Left renal cortex interstitium (tissue), 4 donors: ENCODE results near the gene MTERF2. TPM values are rescaled to one million over a fixed set of nuclear protein-coding genes. Genes with fewer than 3 reads are reported as not detected.
"Not testable (repeated sequence)": the region's sequence is repeated elsewhere in the genome, so short reads cannot be mapped to it uniquely, and the experiment has no call there.

Experiments used
- DNase-seq, 4 donors: peaks; one replicate each; pipeline ENCODE4 v3.0.0-alpha.2; 2013; ENCODE audit warnings: low read depth in 4 of 4, low spot score in 2 of 4, missing footprints in 1 of 4
- polyA plus RNA-seq, 4 donors: library from polyadenylated mRNA; unstranded; fragments of 120-200 nt; gene quantifications; one replicate each; pipeline ENCODE4 v1.2.1, GENCODE V29; 2013; ENCODE audit not compliant: insufficient read length in 4 of 4

Gene MTERF2
- polyA plus RNA-seq, result 10 to 100 TPM; 30.0 to 40.3 (median 31.3) TPM

- peak; percentile 71 to 92 (median 84) for DNase-seq
Measured at GRCh38 chr12:106986625-106987389, at the start of gene MTERF2. Gene MTERF2, minus strand, starts transcription at chr12:106987146. Its CDS starts 8,432 bp downstream, at chr12:106978714.

DNA sequence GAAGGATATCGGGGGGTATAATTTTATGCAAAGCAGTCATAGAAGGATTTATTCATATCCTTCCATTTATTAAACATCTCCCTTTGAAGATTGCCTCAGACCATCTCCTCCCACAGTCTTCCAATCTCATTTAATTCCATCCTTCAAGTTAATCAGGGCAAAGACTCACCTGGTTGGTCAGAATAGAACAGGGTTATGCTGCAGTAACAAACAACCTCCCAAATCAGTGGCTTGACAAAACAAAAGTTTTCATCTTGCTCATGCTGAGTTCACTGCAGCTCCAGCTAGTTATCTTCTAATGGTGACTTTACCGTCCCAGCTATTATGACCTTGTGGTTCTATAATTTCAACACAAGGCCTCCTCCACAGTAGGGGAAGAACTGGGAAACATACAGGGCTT lies 48.8 kb upstream of the MTERF2 start:
- no peak for DNase-seq

DNA sequence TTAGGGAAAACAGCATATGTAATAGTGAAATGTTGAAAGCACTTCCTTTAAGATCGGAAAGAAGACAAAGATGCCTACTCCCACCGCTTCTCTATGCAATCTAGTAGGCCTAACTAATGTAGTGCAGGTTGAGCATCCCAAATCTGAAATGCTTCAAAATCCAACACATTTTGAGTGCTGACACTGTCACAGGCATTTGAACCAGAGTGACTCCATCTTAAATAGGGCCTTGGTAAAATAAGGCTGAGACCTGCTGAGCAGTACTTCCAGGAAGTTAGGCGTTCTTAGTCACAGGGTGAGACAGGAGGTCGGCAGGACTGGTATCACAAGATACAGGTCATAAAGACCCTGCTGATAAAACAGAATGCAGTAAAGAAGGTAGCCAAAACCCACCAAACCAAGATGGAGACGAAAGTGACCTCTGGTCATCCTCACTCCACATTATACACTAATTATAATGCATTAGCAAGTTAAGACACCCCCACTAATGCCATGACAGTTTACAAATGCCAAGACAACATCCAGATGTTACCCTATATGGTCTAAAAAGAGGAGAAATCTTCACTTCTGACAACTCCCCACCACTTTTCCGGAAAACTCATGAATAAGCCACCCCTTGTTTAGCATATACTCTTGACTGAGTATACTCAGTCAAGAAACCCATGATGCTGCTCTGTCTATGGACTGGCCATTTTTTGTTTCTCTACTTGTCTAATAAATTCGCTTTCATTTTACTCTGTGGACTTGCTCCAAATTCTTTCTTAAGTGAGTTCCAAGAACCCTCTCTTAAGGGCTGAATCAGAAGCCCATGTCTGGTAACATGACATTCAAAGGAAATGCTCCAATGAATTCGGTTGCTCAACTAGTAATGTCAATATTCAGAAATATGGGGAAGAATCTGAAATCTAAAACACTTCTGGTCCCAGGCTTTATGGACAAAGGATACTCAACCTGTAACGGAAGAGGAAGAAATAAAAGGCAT lies 47.1 kb upstream of the MTERF2 start:
- DNase-seq, result no peak

DNA sequence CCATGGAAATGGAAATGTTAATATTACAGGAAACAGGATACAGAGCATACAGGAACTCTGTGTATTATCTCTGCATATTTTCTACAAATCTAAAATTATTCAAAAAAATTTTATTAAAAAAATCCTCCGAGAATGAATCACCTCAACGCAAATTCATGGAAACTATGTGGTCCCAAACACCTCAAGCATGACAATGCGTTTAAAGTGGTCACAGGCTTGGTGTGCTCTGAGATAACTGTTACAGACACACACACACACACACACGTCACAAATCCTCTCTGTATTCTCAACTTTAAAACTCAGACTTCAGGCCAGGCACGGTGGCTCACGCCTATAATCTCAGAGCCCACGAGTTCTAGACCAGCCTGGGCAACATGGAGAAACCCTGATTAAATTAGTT lies 45.3 kb upstream of the MTERF2 start:
- no peak for DNase-seq

DNA sequence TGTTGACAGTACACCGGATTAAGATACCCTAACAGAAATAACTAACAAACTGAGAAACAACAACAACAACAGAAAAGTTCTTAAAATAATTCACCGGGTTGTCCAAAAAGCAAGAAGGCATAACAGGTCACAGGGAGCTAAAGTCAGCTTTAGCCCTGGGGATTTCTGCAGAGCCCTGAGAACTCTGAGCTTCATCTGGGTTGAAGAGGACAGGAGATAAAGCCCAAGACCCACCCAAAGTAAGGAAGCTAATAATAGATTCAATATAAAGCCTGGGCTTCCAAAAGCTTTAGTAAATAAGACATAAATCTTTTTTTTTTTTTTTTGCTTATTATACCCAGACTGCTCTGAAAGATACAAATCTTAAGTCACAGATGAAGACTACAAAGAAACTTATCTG lies 44.1 kb upstream of the MTERF2 start:
- DNase-seq, result no peak

DNA sequence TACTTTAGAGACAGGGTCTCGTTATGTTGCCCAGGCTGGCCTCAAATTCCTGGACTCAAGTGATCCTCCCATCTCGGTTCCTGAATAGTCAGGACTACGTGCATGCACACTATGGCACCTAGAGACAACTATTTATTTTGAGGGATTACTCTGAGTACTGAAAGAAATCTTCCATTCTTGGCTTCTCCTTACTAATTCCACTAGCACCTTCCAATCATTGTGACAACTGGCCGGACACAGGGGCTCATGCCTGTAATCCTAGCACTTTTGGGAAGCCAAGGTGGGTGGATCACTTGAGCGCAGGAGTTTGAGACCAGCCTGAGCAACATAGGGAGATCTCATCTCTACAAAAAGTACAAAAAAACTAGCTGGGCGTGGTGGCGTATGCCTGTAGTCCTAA lies 42.1 kb upstream of the MTERF2 start:
- no peak for DNase-seq

- DNase-seq, result peak in 3 of 4 donors; percentile 42 to 48 (median 48)
Measured at GRCh38 chr12:107027636-107028053, 40.7 kb upstream of the MTERF2 start.

DNA sequence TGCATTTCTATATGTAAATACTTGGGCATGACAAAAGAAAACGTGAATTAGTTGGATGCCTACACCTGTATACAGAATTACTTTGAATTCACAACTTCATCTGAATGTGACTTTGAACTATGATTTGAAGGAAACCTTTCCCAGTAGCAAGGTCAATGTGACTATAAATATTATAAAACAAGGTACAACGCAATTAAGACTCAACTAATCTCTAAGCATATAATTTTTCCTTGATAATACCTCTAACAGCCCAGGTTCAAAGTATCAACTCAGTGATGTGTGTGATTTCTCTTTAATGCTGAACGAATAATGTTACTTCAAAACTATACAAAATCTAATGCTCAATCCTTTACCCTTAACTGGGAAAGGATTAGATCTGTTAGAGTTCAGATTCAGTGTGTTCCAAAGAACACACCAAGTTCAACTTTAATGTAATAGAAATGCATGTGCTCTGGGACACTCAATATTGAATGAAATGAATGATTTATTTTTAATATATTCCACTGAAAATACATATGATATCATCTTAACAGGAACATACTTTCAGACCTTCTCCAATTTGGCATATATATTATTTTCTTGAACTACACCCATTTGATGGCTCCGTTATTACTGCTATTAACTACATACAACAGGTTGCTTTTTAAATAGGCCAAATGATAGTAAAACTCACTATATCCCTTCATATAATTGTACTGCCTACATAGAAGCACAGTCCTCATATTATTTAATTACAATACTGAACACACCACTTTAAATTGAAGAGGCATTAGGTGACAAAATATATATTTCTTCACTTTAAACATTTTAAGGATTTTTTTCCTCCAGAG lies 40.1 kb upstream of the MTERF2 start:
- DNase-seq, result no peak

- not testable (repeated sequence) for DNase-seq
Measured at GRCh38 chr12:107026356-107026755, 39.4 kb upstream of the MTERF2 start.

GRCh38 chr12:107025671-107026070 lies 38.7 kb upstream of the MTERF2 start:
- no peak for DNase-seq

DNA sequence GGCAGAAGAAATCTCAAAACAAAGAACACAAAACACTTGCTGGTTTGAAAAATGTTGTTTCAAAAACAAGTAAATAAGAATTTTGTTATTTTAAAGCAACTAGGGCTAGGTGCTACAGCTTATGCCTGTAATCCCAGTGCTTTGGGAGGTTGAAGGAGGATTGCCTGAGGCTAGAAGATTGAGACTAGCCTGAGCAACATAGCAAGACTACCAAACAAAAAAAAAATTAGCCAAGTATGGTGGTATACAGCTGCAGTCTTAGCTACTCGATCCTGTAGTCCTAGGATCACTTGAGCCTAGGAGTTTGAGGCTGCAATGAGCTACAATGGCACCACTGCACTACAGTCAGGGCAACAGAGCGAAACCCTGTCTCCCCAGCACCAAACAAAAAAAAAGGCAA lies 32.6 kb upstream of the MTERF2 start:
- DNase-seq, result no peak

DNA sequence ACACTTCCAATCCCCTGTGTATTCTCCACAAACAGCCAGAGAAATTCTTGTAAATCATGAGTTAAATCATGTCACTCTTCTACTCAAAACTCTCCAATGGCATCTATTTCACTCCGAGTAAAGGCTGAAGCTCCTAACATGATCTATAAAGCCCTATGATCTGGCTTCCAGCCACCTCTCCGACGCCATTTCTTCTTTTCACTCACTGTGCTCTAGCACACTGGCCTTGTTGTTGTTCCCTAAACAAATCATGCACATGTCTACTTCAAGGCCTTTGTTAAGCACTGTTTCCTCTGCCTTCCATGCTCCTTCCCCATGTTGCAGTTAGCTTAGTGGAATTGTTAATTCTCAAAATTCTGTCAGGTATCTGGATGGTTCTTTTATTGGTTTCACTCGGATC lies 30.1 kb upstream of the MTERF2 start:
- DNase-seq, result no peak

DNA sequence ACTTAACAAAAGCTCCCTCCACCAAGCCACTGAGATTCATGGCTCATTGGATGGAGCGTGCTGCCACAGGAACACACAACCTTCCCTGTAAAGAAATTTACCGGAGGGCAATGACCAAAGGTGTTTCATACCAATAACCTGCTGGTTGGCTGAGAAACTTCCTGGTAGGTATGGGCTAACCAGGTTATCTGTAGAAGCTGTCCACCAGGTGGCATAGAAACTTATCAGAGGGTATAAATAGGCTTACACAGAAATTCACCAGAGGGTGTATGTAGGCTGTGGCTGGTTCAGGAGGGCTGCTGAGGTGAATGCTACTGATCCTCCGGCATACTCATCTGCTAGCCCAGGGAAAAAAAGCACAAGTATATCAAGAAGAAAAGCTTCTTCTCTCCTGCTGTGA lies 27.1 kb upstream of the MTERF2 start:
- no peak for DNase-seq

DNA sequence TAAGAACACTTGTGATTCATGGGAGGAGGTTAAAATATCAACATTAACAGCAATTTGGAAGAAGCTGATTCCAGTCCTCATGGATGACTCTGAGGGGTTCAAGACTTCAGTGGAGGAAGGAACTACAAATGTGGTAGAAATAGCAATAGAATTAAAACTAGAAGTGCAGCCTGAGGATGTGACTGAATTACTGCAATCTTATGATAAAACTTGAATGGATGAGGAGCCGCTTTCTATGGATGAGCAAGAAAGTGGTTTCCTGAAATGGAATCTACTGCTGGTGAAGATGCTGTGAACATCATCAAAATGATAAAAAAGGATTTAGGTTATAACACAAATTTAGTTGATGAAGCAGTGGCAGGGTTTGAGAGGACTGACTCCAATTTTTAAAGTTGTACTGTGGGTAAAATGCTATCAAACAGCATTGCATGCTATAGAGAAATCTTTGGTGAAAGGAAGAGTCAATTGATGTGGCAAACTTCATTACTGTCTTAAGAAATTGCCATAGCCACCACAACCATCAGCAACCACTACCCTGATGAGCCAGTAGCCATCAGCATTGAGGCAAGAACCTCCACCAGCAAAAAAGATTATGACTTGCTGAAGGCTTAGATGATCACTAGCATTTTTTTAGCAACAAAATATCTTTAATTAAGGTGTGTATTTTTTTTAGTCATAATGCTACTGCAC lies 25.9 kb upstream of the MTERF2 start:
- no peak for DNase-seq

- DNase-seq, result no peak
Measured at GRCh38 chr12:107011519-107011918, 24.6 kb upstream of the MTERF2 start.

GRCh38 chr12:107007411-107007810 lies 20.5 kb upstream of the MTERF2 start:
- no peak for DNase-seq

DNA sequence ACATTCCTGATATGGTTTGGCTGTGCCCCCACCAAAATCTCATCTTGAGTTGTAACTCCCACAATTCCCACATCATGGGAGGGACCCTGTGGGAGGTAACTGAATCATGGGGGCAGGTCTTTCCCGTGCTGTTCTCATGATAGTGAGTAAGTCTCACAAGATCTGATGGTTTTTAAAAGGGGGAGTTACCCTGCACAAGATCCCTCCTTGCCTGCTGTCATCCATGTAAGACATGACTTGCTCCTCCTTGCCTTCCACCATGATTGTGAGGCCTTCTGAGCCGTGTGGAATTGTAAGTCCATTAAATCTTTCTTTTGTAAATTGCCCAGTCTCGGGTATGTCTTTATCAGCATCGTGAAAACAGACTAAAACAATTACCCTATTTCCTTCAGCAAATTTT lies 15.7 kb upstream of the MTERF2 start:
- not testable (repeated sequence) for DNase-seq

- DNase-seq, result no peak
Measured at GRCh38 chr12:106999446-106999845, 12.5 kb upstream of the MTERF2 start.

DNA sequence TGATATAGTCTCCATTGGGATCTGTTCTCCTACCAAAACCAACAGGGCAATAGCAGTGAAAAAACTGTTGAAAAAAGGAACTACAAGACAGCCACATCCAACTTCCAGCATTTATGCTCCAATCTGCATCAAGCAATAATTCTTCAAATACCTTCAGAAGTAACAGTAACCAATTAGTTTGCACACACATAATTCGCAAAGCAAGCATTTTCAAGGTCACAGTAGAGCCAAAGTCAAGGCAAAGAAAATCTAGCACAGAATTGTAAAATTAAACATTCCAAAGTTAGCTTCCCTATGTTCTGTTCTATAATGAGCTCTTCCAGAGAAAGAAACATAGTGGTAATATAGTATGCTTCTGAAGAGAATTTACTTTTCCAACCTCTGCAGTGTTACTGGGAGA lies 11.0 kb upstream of the MTERF2 start:
- DNase-seq, result no peak

GRCh38 chr12:106996102-106996501 lies 9.2 kb upstream of the MTERF2 start:
- DNase-seq, result not testable (repeated sequence)
